ENCODE measurements around the gene SLC30A3. TPM values are rescaled to one million over a fixed set of nuclear protein-coding genes. Genes with fewer than 3 reads are reported as not detected.

The SLC30A3 gene
- total RNA-seq, 4 donors from 2014 or later, result not detected

- no peak for TF ChIP-seq CTCF (IDR thresholded peaks at IDR 0.05; ENCODE audit: low read depth)
These were observed 8.9 kb upstream of the SLC30A3 start for GRCh38 chr2:27271631-27272340.

- TF ChIP-seq CTCF (IDR thresholded peaks at IDR 0.05; ENCODE audit: low read depth), result no peak
These were observed 7.8 kb upstream of the SLC30A3 start for GRCh38 chr2:27270670-27271069.

- TF ChIP-seq CTCF (IDR thresholded peaks at IDR 0.05; ENCODE audit: low read depth), result no peak
These were observed 7.3 kb upstream of the SLC30A3 start for GRCh38 chr2:27270131-27270530.

GRCh38 chr2:27265536-27265870, 2.7 kb upstream of the SLC30A3 start:
- no peak for TF ChIP-seq CTCF (IDR thresholded peaks at IDR 0.05; ENCODE audit: low read depth)

- TF ChIP-seq CTCF (IDR thresholded peaks at IDR 0.05; ENCODE audit: low read depth), result no peak
These were observed 2.1 kb upstream of the SLC30A3 start for GRCh38 chr2:27264753-27265535.

GRCh38 chr2:27264253-27264752, 1.5 kb upstream of the SLC30A3 start:
- no peak for TF ChIP-seq CTCF (IDR thresholded peaks at IDR 0.05; ENCODE audit: low read depth)
